Breast epithelium (tissue), 4 donors: Measurements from ENCODE around the gene CRAMP1. TPM values are rescaled to one million over a fixed set of nuclear protein-coding genes. Genes with fewer than 3 reads are reported as not detected.

Source experiments
- DNase-seq, 2 donors: peaks; one replicate each; pipeline ENCODE4 v3.0.0-alpha.2; 2019; ENCODE audit warnings: low spot score in 2 of 2
- H3K27ac ChIP-seq, 2 donors: fragments of 200-600 bp; sonication (generic) in 1 of 2; one replicate each; pipeline ENCODE4 v1.5.1; 2016 to 2019; ENCODE audit warnings: mild to moderate bottlenecking in 1 of 2
- H3K27me3 ChIP-seq, 2 donors: fragments of 200-600 bp; sonication (generic) in 1 of 2; one replicate each; pipeline versions ENCODE4 v1.5.1 to v1.6.0; 2017 to 2019; ENCODE audit warnings: control low read depth in 1 of 2, mild to moderate bottlenecking in 1 of 2
- H3K36me3 ChIP-seq: fragments of 200-600 bp; one replicate; pipeline ENCODE4 v1.5.1; 2019
- H3K4me1 ChIP-seq, 2 donors: fragments of 200-600 bp; sonication (generic); one replicate each; pipeline ENCODE4 v1.5.1; 2016 to 2019; ENCODE audit warnings: control low read depth in 1 of 2
- H3K4me3 ChIP-seq, 3 donors: fragments of 200-600 bp; sonication (generic); 1 replicate in 2 of 3; 2 replicates in 1 of 3; pipeline ENCODE4 v1.5.1; 2016 to 2019; ENCODE audit warnings: mild to moderate bottlenecking in 3 of 3, moderate library complexity in 2 of 3
- H3K9me3 ChIP-seq, 2 donors: fragments of 200-600 bp; sonication (generic) in 1 of 2; one replicate each; pipeline ENCODE4 v1.5.1; 2016 to 2019; ENCODE audit warnings: control low read depth in 1 of 2
- CTCF ChIP-seq, 3 donors: fragments of 450-650 bp; IDR thresholded peaks; one replicate each; pipeline ENCODE4 v1.5.1; 2016 to 2017; ENCODE audit warnings: antibody characterized with exemption in 3 of 3, mild to moderate bottlenecking in 3 of 3, moderate library complexity in 3 of 3
- POLR2A ChIP-seq: fragments of 450-650 bp; IDR thresholded peaks from one replicate; pipeline ENCODE4 v1.6.1; 2016; ENCODE audit warnings: antibody characterized with exemption, mild to moderate bottlenecking, moderate library complexity
- POLR2AphosphoS5 ChIP-seq, 3 donors: sonication (generic); formaldehyde crosslinking; IDR thresholded peaks; one replicate each; pipeline ENCODE4 v1.6.1; 2017; ENCODE audit warnings: antibody characterized with exemption in 3 of 3
- intact Hi-C: fragments of 100-400 bp; cut with DNase I; formaldehyde crosslinking; loops from one replicate; pipeline ENCODE4 v1.15.1; 2023; ENCODE audit warnings: low total_unique reads
- total RNA-seq, 3 donors: library from RNA; depleted of rRNA; stranded (reverse); fragments of >200 nt; gene quantifications; one replicate each; pipeline ENCODE4 v1.1.0, GENCODE V29; 2016

The CRAMP1 gene
- total RNA-seq, 3 donors from 2014 or later: 9.6 to 13.8 (median 10.8) TPM

GRCh38 chr16:1662543-1662942 lies 50.4 kb downstream of the CRAMP1 start:
- TF ChIP-seq POLR2A: no peak
- TF ChIP-seq POLR2AphosphoS5 (IDR thresholded peaks at IDR 0.05): no peak
- no peak for TF ChIP-seq CTCF (IDR thresholded peaks at IDR 0.05)
- Histone ChIP-seq H3K9me3 (no peaks in the 10 kb centered on the region), H3K36me3 (peaks cover 10% of the 10 kb centered on the region), H3K27ac (no peak overlapping the region), H3K4me1 (no peaks in the 10 kb centered on the region), H3K27me3 (no peaks in the 10 kb centered on the region), H3K4me3 (no peak overlapping the region)
- DNase-seq: no peak
- intact Hi-C loops: no loop called here

- H3K27me3 ChIP-seq: no peaks in the 10 kb centered on the region
- TF ChIP-seq POLR2AphosphoS5 (IDR thresholded peaks at IDR 0.05) (no peak), CTCF (IDR thresholded peaks at IDR 0.05) (no peak), POLR2A (no peak)
- intact Hi-C loops: loop anchor here (5.0 kb wide), 1 partner anchor 1394 kb away; no protein-coding TSS in a partner anchor
These were observed 53.7 kb downstream of the CRAMP1 start for GRCh38 chr16:1665829-1666228.

DNA sequence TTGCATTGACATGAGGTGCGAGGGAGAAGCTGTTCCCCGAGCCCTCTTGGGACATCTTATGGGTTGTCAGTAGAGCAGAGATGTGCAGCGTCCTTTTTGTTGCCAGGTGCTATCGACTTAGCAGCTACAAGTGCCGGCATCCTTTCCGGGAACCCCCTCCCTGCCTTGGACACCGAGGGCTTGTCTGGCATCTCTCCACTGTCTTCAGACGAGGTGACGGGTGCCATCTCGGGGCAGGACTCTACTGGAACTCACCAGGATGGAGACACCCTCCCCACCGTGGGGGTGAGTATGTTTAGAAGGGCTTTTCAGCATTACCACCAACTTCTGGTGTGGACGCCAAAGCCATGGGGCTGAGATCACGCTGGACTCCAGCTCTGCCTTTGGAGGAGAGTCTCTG lies 54.2 kb downstream of the CRAMP1 start:
- Histone ChIP-seq H3K27me3 (no peaks in the 10 kb centered on the region), H3K27ac (no peak overlapping the region), H3K9me3 (no peaks in the 10 kb centered on the region), H3K36me3 (peaks cover 18% of the 10 kb centered on the region), H3K4me3 (no peak overlapping the region), H3K4me1 (no peaks in the 10 kb centered on the region)
- TF ChIP-seq POLR2AphosphoS5 (IDR thresholded peaks at IDR 0.05) (no peak), POLR2A (no peak), CTCF (IDR thresholded peaks at IDR 0.05) (no peak)
- intact Hi-C loops: loop anchor here (5.0 kb wide), 1 partner anchor 1394 kb away; no protein-coding TSS in a partner anchor
- no peak for DNase-seq

More at GRCh38 chr16:1665829-1666228, 53.7 kb downstream of the CRAMP1 start:
- Histone ChIP-seq H3K4me1 (no peaks in the 10 kb centered on the region), H3K9me3 (no peaks in the 10 kb centered on the region), H3K4me3 (no peak overlapping the region), H3K36me3 (peaks cover 16% of the 10 kb centered on the region), H3K27ac (no peak overlapping the region)
- DNase-seq: no peak

DNA sequence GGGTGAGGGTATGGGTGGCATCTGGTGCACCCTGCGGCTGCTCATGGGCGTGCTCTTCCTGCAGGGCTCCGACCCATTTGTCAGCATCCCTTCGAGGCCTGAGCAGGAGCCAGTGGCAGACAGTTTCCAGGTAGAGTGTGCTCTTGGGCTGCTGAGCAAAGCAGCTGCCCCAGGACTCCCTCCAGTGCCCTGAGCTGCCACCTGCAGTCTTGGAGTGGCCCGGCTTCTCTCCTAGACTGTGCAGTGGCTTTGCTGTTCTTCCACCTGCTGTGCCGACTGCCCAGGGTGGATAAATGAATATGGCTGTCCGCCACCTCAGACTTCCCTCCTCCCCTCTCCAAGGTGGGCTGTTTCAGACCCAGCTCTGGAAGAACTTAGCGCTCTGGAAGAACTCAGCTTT lies 55.1 kb downstream of the CRAMP1 start:
- no peak for TF ChIP-seq POLR2A
- no peak for TF ChIP-seq CTCF (IDR thresholded peaks at IDR 0.05)
- TF ChIP-seq POLR2AphosphoS5 (IDR thresholded peaks at IDR 0.05): no peak
- Histone ChIP-seq H3K27me3 (no peaks in the 10 kb centered on the region), H3K4me1 (no peaks in the 10 kb centered on the region), H3K9me3 (no peaks in the 10 kb centered on the region), H3K27ac (no peak overlapping the region), H3K36me3 (peaks cover 25% of the 10 kb centered on the region), H3K4me3 (no peak overlapping the region)
- no peak for DNase-seq
- intact Hi-C loops: loop anchor here (5.0 kb wide), 1 partner anchor 1395 kb away; no protein-coding TSS in a partner anchor

- no peak for DNase-seq
- intact Hi-C loops: loop anchor here (5.0 kb wide), 1 partner anchor 1396 kb away; no protein-coding TSS in a partner anchor
- H3K4me1 ChIP-seq: no peaks in the 10 kb centered on the region
- no peak overlapping the region for H3K4me3 ChIP-seq
- TF ChIP-seq POLR2A: no peak
- no peaks in the 10 kb centered on the region for H3K9me3 ChIP-seq
- no peaks in the 10 kb centered on the region for H3K27me3 ChIP-seq
- H3K27ac ChIP-seq: no peak overlapping the region
- peaks cover 23% of the 10 kb centered on the region for H3K36me3 ChIP-seq
These were observed 55.8 kb downstream of the CRAMP1 start for GRCh38 chr16:1667916-1668315.
